HUES48 (cell line): ENCODE results near the gene CACNA1E.

Source experiments
- H3K27ac ChIP-seq: one replicate; pipeline ENCODE4 v1.7.0; 2013; ENCODE audit warnings: low read depth, low read length, inconsistent platforms
- H3K27me3 ChIP-seq: 2 replicates; pipeline ENCODE4 v1.6.1; 2013; ENCODE audit warnings: mild to moderate bottlenecking, low read length; ENCODE audit not compliant: control insufficient read depth, insufficient read depth
- H3K36me3 ChIP-seq: 2 replicates; pipeline ENCODE4 v1.6.1; 2013; ENCODE audit warnings: low read length; ENCODE audit not compliant: control insufficient read depth, insufficient read depth
- H3K4me1 ChIP-seq: 2 replicates; pipeline ENCODE4 v1.6.1; 2013; ENCODE audit warnings: mild to moderate bottlenecking, low read length; ENCODE audit not compliant: control insufficient read depth, insufficient read depth
- H3K4me3 ChIP-seq: 2 replicates; pipeline ENCODE4 v1.5.1; 2013; ENCODE audit warnings: mild to moderate bottlenecking, low read depth, low read length
- H3K9ac ChIP-seq: 2 replicates; pipeline ENCODE4 v1.6.1; 2013; ENCODE audit warnings: mild to moderate bottlenecking, low read depth, low read length, moderate library complexity
- H3K9me3 ChIP-seq: 2 replicates; pipeline ENCODE4 v1.6.1; 2013; ENCODE audit warnings: low read length; ENCODE audit not compliant: control insufficient read depth, insufficient read depth

CACNA1E gene

DNA sequence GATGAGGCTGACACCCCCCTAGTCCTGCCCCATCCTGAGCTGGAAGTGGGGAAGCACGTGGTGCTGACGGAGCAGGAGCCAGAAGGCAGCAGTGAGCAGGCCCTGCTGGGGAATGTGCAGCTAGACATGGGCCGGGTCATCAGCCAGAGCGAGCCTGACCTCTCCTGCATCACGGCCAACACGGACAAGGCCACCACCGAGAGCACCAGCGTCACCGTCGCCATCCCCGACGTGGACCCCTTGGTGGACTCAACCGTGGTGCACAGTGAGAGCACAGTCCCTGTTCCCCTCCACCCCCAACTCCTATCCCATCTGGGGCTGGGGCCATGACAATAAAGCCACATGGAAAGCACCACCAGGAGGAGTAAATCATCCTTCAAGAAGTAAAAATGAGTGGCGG, 250.2 kb downstream of the CACNA1E start:
- Histone ChIP-seq H3K4me1 (no peaks in the 10 kb centered on the region), H3K27ac (no peak overlapping the region), H3K27me3 (no peaks in the 10 kb centered on the region), H3K9me3 (no peaks in the 10 kb centered on the region), H3K36me3 (no peaks in the 10 kb centered on the region), H3K9ac (no peak overlapping the region), H3K4me3 (no peak overlapping the region)

DNA sequence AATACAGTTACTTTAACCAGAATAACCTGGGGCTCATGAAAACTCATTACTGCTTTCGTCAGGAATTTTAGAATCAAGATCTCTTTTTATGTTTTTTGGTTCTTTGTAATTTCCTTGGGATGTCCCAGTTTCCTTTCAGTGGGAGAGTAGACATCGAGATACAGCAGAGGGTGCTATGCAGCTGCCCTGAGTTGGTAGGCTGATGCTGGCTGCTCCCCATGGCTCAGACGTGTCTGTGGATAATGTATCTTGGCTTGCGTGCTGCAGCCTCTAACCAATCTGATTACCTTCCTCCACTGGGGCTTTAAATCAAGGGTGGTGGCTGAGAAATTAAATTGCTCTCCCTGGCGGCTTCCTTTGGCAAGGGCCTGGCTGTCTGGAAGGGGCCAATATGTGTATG, 253.7 kb downstream of the CACNA1E start:
- Histone ChIP-seq H3K27me3 (no peaks in the 10 kb centered on the region), H3K9ac (no peak overlapping the region), H3K9me3 (no peaks in the 10 kb centered on the region), H3K27ac (no peak overlapping the region), H3K4me1 (no peaks in the 10 kb centered on the region), H3K4me3 (no peak overlapping the region), H3K36me3 (no peaks in the 10 kb centered on the region)

GRCh38 chr1:181739214-181739613, 255.9 kb downstream of the CACNA1E start:
- no peaks in the 10 kb centered on the region for H3K4me1 ChIP-seq
- no peak overlapping the region for H3K27ac ChIP-seq
- no peaks in the 10 kb centered on the region for H3K27me3 ChIP-seq

DNA sequence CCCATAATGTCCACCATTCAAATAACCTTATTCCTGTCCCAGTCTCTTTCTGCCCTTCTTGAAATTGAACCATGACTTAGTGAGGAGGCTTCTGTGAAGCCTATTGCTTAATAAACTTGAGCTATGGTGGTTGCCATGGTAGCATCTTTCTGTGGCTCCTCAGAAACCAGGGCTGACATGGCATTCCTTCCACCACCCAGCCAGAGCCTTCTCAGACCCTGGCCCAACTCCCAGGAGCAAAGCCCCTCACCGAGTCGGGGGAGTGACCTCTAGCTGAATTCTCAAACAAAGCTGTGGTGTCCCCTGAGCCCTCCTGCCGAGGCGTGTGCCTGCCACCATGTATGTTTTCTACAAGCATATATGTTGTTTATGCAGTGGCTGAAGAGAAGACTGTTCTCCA, 259.1 kb downstream of the CACNA1E start:
- H3K4me1 ChIP-seq = peaks cover 1% of the 10 kb centered on the region
- H3K9ac ChIP-seq = no peak overlapping the region
- H3K27me3 ChIP-seq = no peaks in the 10 kb centered on the region
- H3K4me3 ChIP-seq = no peak overlapping the region
- H3K27ac ChIP-seq = no peak overlapping the region
- H3K9me3 ChIP-seq = no peaks in the 10 kb centered on the region
- H3K36me3 ChIP-seq = no peaks in the 10 kb centered on the region

More at GRCh38 chr1:181739214-181739613, 255.9 kb downstream of the CACNA1E start:
- H3K9ac ChIP-seq = no peak overlapping the region
- H3K9me3 ChIP-seq = no peaks in the 10 kb centered on the region
- H3K36me3 ChIP-seq = no peaks in the 10 kb centered on the region
- no peak overlapping the region for H3K4me3 ChIP-seq

DNA sequence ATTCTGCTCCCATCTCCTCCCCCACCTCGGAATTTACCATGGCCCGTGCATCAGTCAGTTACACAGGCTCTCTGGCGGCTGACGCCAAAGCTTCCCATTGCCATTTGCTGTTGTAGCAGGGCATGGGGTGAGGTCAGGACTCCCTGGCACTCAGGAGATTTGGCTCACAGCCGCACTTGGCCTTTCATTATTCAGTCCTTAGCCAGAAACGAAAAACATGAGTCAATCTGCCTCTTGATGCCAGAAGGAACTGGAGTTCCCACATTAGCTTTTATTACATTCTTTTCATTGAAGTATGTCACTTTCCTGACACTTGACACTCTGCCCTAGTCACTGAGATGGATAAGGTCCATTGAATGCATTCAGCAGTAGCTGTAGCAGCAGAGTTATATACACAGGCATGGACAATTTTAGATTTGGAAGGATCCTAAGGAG, 260.6 kb downstream of the CACNA1E start:
- Histone ChIP-seq H3K4me1 (peaks cover 8% of the 10 kb centered on the region), H3K27me3 (no peaks in the 10 kb centered on the region), H3K9ac (no peak overlapping the region), H3K27ac (no peak overlapping the region), H3K9me3 (no peaks in the 10 kb centered on the region), H3K4me3 (no peak overlapping the region), H3K36me3 (no peaks in the 10 kb centered on the region)

- H3K9me3 ChIP-seq = no peaks in the 10 kb centered on the region
- H3K27ac ChIP-seq = no peak overlapping the region
- no peak overlapping the region for H3K4me3 ChIP-seq
- peaks cover 8% of the 10 kb centered on the region for H3K4me1 ChIP-seq
- no peaks in the 10 kb centered on the region for H3K27me3 ChIP-seq
- H3K36me3 ChIP-seq = no peaks in the 10 kb centered on the region
- H3K9ac ChIP-seq = no peak overlapping the region
Observed at GRCh38 chr1:181746224-181746623, 262.9 kb downstream of the CACNA1E start.

GRCh38 chr1:181748013-181748412, 264.7 kb downstream of the CACNA1E start:
- Histone ChIP-seq H3K27ac (no peak overlapping the region), H3K27me3 (no peaks in the 10 kb centered on the region), H3K4me3 (no peak overlapping the region), H3K4me1 (peaks cover 8% of the 10 kb centered on the region), H3K9ac (no peak overlapping the region), H3K36me3 (no peaks in the 10 kb centered on the region), H3K9me3 (no peaks in the 10 kb centered on the region)

DNA sequence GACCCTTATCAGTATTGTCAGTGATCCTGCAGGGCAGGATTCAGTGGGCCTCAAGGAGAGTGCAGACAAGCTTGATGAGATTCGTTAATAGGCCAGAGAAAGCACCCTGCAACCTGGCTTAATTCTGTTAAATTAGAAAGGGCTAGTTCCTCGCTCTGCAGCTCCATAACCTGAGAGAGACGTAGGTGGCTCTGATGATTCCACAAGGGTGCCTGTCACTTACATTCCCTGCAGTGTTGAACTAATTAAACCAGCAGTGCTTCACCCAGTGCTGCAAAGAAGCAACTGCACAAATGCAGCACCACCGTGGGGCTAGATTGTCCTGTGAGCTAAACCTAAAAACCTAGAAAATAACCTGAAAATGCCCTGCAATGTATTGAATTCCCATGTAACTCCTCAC, 270.8 kb downstream of the CACNA1E start:
- H3K36me3 ChIP-seq = no peaks in the 10 kb centered on the region
- H3K9me3 ChIP-seq = no peaks in the 10 kb centered on the region
- no peaks in the 10 kb centered on the region for H3K4me1 ChIP-seq
- H3K27me3 ChIP-seq = no peaks in the 10 kb centered on the region
- H3K27ac ChIP-seq = no peak overlapping the region
- no peak overlapping the region for H3K9ac ChIP-seq
- H3K4me3 ChIP-seq = no peak overlapping the region

- no peak overlapping the region for H3K9ac ChIP-seq
- no peaks in the 10 kb centered on the region for H3K9me3 ChIP-seq
- H3K27ac ChIP-seq = no peak overlapping the region
- no peaks in the 10 kb centered on the region for H3K36me3 ChIP-seq
- H3K27me3 ChIP-seq = no peaks in the 10 kb centered on the region
- H3K4me1 ChIP-seq = no peaks in the 10 kb centered on the region
- no peak overlapping the region for H3K4me3 ChIP-seq
Observed at GRCh38 chr1:181759481-181759880, 276.2 kb downstream of the CACNA1E start.

DNA sequence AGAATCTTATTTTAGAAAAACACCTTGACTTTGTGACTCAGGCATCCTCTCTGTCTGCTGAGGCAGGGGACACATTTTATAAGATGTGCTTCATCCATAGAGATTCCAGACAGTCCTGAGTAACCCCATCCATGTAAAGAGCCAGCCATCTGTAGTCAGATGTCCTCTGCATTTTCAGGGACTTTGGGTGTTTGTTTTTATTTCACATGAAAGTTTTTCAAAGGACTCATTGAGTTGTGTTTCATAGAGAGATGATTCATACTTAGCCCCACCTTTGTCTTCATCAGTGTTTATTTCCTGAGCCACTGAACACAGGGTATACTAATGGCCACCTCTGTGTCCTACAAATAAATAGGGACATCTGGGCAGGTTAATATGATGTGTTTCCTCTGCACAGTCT, 280.4 kb downstream of the CACNA1E start:
- Histone ChIP-seq H3K9ac (no peak overlapping the region), H3K27me3 (no peaks in the 10 kb centered on the region), H3K4me1 (no peaks in the 10 kb centered on the region), H3K4me3 (no peak overlapping the region), H3K27ac (no peak overlapping the region), H3K9me3 (no peaks in the 10 kb centered on the region), H3K36me3 (no peaks in the 10 kb centered on the region)

DNA sequence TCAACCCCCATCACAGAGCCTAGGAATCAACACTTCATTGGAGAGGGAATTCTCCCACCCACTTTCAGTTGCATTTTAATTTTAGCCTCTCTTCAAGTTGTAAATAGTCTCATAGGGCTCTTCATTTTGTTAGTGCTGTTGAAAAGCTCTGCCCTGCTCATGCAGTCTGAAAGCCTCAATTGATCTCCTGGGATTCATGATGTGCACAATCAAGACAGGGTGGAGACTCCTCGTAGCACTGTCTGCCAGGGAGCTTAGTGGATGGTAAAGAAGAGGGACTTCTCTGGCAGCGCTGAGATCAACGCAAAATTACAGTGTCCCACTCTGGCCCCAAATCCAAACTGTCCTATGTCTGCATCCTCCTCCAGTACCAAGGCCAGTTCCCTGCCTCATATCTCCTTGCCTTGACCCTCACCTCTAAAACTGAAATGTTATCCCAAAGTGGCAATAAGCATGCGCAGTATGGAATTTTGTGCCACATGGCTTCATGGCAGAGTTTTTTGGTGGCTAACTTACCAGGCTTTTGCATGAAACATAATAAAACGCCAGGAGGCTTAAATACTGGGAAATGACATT, 282.2 kb downstream of the CACNA1E start:
- no peak overlapping the region for H3K4me3 ChIP-seq
- no peak overlapping the region for H3K9ac ChIP-seq
- H3K27ac ChIP-seq = no peak overlapping the region
- no peaks in the 10 kb centered on the region for H3K4me1 ChIP-seq
- H3K9me3 ChIP-seq = no peaks in the 10 kb centered on the region
- H3K27me3 ChIP-seq = no peaks in the 10 kb centered on the region
- no peaks in the 10 kb centered on the region for H3K36me3 ChIP-seq
